ENCODE data around the gene AAMP.

AAMP gene

DNA sequence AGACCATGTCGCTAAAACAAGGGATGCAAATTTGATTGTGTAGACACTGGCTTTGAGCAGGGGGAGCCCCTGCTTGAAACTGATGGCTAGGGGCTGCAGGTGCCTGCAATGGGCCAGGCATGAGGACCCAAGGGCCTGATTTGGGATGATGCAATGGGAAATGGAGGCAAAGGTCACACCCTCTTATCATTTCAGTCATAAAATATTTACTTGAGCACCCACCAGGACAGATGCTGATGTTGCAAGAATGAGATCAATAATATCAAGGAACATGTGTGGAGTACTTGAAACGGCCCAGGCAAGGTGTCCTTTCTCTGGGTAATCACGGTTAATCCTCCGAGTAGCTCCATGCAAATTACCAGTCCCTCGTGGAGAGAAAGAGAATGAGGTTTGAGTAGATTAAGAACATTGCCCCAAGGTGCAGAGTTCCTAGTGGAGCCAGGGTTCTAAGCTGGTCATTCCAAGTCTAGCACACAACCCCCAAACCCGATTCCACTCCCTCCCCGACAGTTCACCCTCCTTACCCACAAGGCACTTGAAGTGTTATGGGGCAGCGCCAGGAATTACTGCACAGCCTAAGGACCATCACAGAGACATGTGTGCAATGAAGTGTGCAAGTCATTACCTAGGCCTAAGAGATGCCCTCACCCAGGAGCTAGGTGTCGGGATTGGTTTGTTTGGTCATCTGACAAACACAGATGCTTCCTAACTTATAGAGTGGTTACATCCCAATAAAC lies 36.4 kb upstream of the AAMP start:
- H2BK15ac ChIP-seq (ENCODE audit: low read depth, poor library complexity, severe bottlenecking): no peak overlapping the region
- H4K91ac ChIP-seq (ENCODE audit: low read length): peak overlapping the region; percentile 18
- H3K9ac ChIP-seq (ENCODE audit: low read length): no peak overlapping the region
- no peak overlapping the region for H3K4me3 ChIP-seq (ENCODE audit: insufficient read depth in 1 of 2, low read depth in 1 of 2, low read length in 2 of 2)
- H3K27me3 ChIP-seq (ENCODE audit: control insufficient read depth in 1 of 2, insufficient read depth in 1 of 2, low read length in 2 of 2): peaks cover 5 to 22% of the 10 kb centered on the region in 2 experiments
- H3K4ac ChIP-seq (ENCODE audit: low read depth in 1 of 2, low read length in 2 of 2): no peak overlapping the region
- no peak overlapping the region for H3K23ac ChIP-seq (ENCODE audit: low read length in 2 of 2)
- H3K4me2 ChIP-seq (ENCODE audit: low read length, poor library complexity, severe bottlenecking): no peak overlapping the region
- H2AFZ ChIP-seq (ENCODE audit: low read depth, low read length): no peak overlapping the region
- no peak overlapping the region for H3K14ac ChIP-seq (ENCODE audit: low read length in 2 of 2)
- H3K27ac ChIP-seq (ENCODE audit: low read length, poor library complexity, severe bottlenecking): no peak overlapping the region
- no peak overlapping the region for H2BK120ac ChIP-seq (ENCODE audit: low read depth, low read length)
- 87% methylated on average over 5 of the region's 9 CpGs for whole genome bisulfite sequencing
- H2AK5ac ChIP-seq (ENCODE audit: low read length, severe bottlenecking): no peak overlapping the region
- no peak for DNase-seq
- no peak overlapping the region for H2BK12ac ChIP-seq (ENCODE audit: low read length in 2 of 2)
- no peaks in the 10 kb centered on the region for H3K36me3 ChIP-seq (ENCODE audit: control insufficient read depth in 1 of 2, insufficient read depth in 2 of 2, low read depth in 1 of 2, low read length in 2 of 2)
- no peaks in the 10 kb centered on the region for H3K79me1 ChIP-seq (replicated peaks; ENCODE audit: low read length, poor library complexity, severe bottlenecking)
- H3K18ac ChIP-seq (ENCODE audit: low read depth in 1 of 2, low read length in 2 of 2): no peak overlapping the region
- no peak overlapping the region for H4K8ac ChIP-seq (ENCODE audit: low read length)
- no peak overlapping the region for H2BK5ac ChIP-seq (ENCODE audit: low read depth, low read length, poor library complexity, severe bottlenecking)
- peaks cover 1% of the 10 kb centered on the region for H3K4me1 ChIP-seq (ENCODE audit: control insufficient read depth, insufficient read depth, low read depth, low read length)
- no peaks in the 10 kb centered on the region for H3K9me3 ChIP-seq (ENCODE audit: control insufficient read depth, low read length)

DNA sequence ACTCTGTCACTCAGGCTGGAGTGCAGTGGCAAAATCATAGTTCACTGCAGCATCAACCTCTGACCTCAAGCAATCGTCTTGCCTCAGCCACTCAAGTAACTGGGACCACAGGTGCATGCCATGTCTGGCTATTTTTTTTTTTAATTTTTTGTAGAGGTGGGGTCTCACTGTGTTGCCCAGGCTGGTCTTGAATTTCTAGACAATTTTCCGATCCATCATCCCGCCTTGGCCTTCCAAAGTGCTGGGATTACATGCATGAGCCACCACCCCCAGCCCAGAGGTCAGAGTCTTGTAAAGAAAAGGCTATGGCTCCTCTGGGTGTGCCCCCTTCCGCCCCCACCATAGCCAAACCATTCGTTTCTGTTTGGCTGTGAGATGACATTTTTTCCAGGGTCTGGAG lies 35.4 kb upstream of the AAMP start:
- H2BK15ac ChIP-seq (ENCODE audit: low read depth, poor library complexity, severe bottlenecking): no peak overlapping the region
- H3K79me1 ChIP-seq (replicated peaks; ENCODE audit: low read length, poor library complexity, severe bottlenecking): no peaks in the 10 kb centered on the region
- H2AK5ac ChIP-seq (ENCODE audit: low read length, severe bottlenecking): no peak overlapping the region
- H3K4me3 ChIP-seq (ENCODE audit: insufficient read depth in 1 of 2, low read depth in 1 of 2, low read length in 2 of 2): no peak overlapping the region
- H2AFZ ChIP-seq (ENCODE audit: low read depth, low read length): no peak overlapping the region
- H4K91ac ChIP-seq (ENCODE audit: low read length): no peak overlapping the region
- H3K36me3 ChIP-seq (ENCODE audit: control insufficient read depth in 1 of 2, insufficient read depth in 2 of 2, low read depth in 1 of 2, low read length in 2 of 2): no peaks in the 10 kb centered on the region
- no peak overlapping the region for H4K8ac ChIP-seq (ENCODE audit: low read length)
- 91% methylated on average over 5 of the region's 5 CpGs for WGBS
- no peak overlapping the region for H3K27ac ChIP-seq (ENCODE audit: low read length, poor library complexity, severe bottlenecking)
- DNase-seq: no peak
- H3K9me3 ChIP-seq (ENCODE audit: control insufficient read depth, low read length): no peaks in the 10 kb centered on the region
- no peak overlapping the region for H3K14ac ChIP-seq (ENCODE audit: low read length in 2 of 2)
- H3K4me1 ChIP-seq (ENCODE audit: control insufficient read depth, insufficient read depth, low read depth, low read length): peaks cover 1% of the 10 kb centered on the region
- H3K4me2 ChIP-seq (ENCODE audit: low read length, poor library complexity, severe bottlenecking): no peak overlapping the region
- H3K4ac ChIP-seq (ENCODE audit: low read depth in 1 of 2, low read length in 2 of 2): no peak overlapping the region
- no peak overlapping the region for H3K18ac ChIP-seq (ENCODE audit: low read depth in 1 of 2, low read length in 2 of 2)
- no peak overlapping the region for H3K23ac ChIP-seq (ENCODE audit: low read length in 2 of 2)
- peaks cover 5 to 22% of the 10 kb centered on the region in 2 experiments for H3K27me3 ChIP-seq (ENCODE audit: control insufficient read depth in 1 of 2, insufficient read depth in 1 of 2, low read length in 2 of 2)
- H2BK12ac ChIP-seq (ENCODE audit: low read length in 2 of 2): no peak overlapping the region
- no peak overlapping the region for H2BK120ac ChIP-seq (ENCODE audit: low read depth, low read length)
- no peak overlapping the region for H3K9ac ChIP-seq (ENCODE audit: low read length)
- no peak overlapping the region for H2BK5ac ChIP-seq (ENCODE audit: low read depth, low read length, poor library complexity, severe bottlenecking)

- no peaks in the 10 kb centered on the region for H3K36me3 ChIP-seq (ENCODE audit: control insufficient read depth in 1 of 2, insufficient read depth in 2 of 2, low read depth in 1 of 2, low read length in 2 of 2)
- no peak overlapping the region for H3K27ac ChIP-seq (ENCODE audit: low read length, poor library complexity, severe bottlenecking)
- DNase-seq: peak; percentile 83
- peak overlapping the region; percentile 36 for H3K9ac ChIP-seq (ENCODE audit: low read length)
- H3K23ac ChIP-seq (ENCODE audit: low read length in 2 of 2): no peak overlapping the region
- H3K79me1 ChIP-seq (replicated peaks; ENCODE audit: low read length, poor library complexity, severe bottlenecking): no peaks in the 10 kb centered on the region
- peaks cover 4% of the 10 kb centered on the region for H3K4me1 ChIP-seq (ENCODE audit: control insufficient read depth, insufficient read depth, low read depth, low read length)
- H3K9me3 ChIP-seq (ENCODE audit: control insufficient read depth, low read length): no peaks in the 10 kb centered on the region
- peaks cover 0 to 9% of the 10 kb centered on the region in 2 experiments for H3K27me3 ChIP-seq (ENCODE audit: control insufficient read depth in 1 of 2, insufficient read depth in 1 of 2, low read length in 2 of 2)
- peak overlapping the region; percentile 36 for H4K8ac ChIP-seq (ENCODE audit: low read length)
- H3K4ac ChIP-seq (ENCODE audit: low read depth in 1 of 2, low read length in 2 of 2): no peak overlapping the region
- H2BK5ac ChIP-seq (ENCODE audit: low read depth, low read length, poor library complexity, severe bottlenecking): no peak overlapping the region
- H4K91ac ChIP-seq (ENCODE audit: low read length): no peak overlapping the region
- H3K4me3 ChIP-seq (ENCODE audit: insufficient read depth in 1 of 2, low read depth in 1 of 2, low read length in 2 of 2): no peak overlapping the region
- no peak overlapping the region for H3K14ac ChIP-seq (ENCODE audit: low read length in 2 of 2)
- H2BK12ac ChIP-seq (ENCODE audit: low read length in 2 of 2): peak overlapping the region in 1 of 2 experiments; percentile 29
- H2BK120ac ChIP-seq (ENCODE audit: low read depth, low read length): no peak overlapping the region
- no peak overlapping the region for H2BK15ac ChIP-seq (ENCODE audit: low read depth, poor library complexity, severe bottlenecking)
- no peak overlapping the region for H2AFZ ChIP-seq (ENCODE audit: low read depth, low read length)
- H3K18ac ChIP-seq (ENCODE audit: low read depth in 1 of 2, low read length in 2 of 2): no peak overlapping the region
- H3K4me2 ChIP-seq (ENCODE audit: low read length, poor library complexity, severe bottlenecking): peak overlapping the region; percentile 8
- 9% methylated on average over 7 of the region's 9 CpGs for WGBS
- H2AK5ac ChIP-seq (ENCODE audit: low read length, severe bottlenecking): peak overlapping the region; percentile 26
Observed at GRCh38 chr2:218301176-218301819, 31.4 kb upstream of the AAMP start.

DNA sequence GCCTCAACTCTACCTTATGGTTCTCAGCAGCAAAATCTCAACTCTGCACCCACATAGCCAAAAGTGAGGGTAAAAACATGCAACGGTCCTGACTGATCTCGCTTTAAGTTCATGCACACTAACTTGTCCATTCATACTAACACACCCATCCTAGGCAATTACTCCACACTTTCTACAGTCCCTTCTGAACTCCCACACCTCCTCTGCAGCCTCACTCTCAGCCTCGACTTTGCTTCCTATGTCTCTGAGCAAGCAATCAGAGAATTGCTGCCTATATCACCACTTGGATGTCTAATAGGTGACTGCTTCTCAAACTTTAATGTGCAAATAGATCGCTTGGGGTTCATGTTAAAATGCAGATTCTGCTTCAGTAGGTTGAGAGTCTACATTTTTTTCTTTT lies 30.2 kb upstream of the AAMP start:
- no peak overlapping the region for H3K18ac ChIP-seq (ENCODE audit: low read depth in 1 of 2, low read length in 2 of 2)
- H2BK5ac ChIP-seq (ENCODE audit: low read depth, low read length, poor library complexity, severe bottlenecking): no peak overlapping the region
- H3K9ac ChIP-seq (ENCODE audit: low read length): no peak overlapping the region
- H3K27me3 ChIP-seq (ENCODE audit: control insufficient read depth in 1 of 2, insufficient read depth in 1 of 2, low read length in 2 of 2): peaks cover 0 to 2% of the 10 kb centered on the region in 2 experiments
- no peak overlapping the region for H3K14ac ChIP-seq (ENCODE audit: low read length in 2 of 2)
- H3K9me3 ChIP-seq (ENCODE audit: control insufficient read depth, low read length): no peaks in the 10 kb centered on the region
- H3K4me1 ChIP-seq (ENCODE audit: control insufficient read depth, insufficient read depth, low read depth, low read length): peaks cover 4% of the 10 kb centered on the region
- WGBS: 88% methylated on average over 4 of the region's 4 CpGs
- no peak overlapping the region for H3K4me3 ChIP-seq (ENCODE audit: insufficient read depth in 1 of 2, low read depth in 1 of 2, low read length in 2 of 2)
- no peak overlapping the region for H2BK15ac ChIP-seq (ENCODE audit: low read depth, poor library complexity, severe bottlenecking)
- DNase-seq: no peak
- H2BK12ac ChIP-seq (ENCODE audit: low read length in 2 of 2): no peak overlapping the region
- H4K8ac ChIP-seq (ENCODE audit: low read length): no peak overlapping the region
- H3K23ac ChIP-seq (ENCODE audit: low read length in 2 of 2): no peak overlapping the region
- no peaks in the 10 kb centered on the region for H3K36me3 ChIP-seq (ENCODE audit: control insufficient read depth in 1 of 2, insufficient read depth in 2 of 2, low read depth in 1 of 2, low read length in 2 of 2)
- no peak overlapping the region for H3K27ac ChIP-seq (ENCODE audit: low read length, poor library complexity, severe bottlenecking)
- no peaks in the 10 kb centered on the region for H3K79me1 ChIP-seq (replicated peaks; ENCODE audit: low read length, poor library complexity, severe bottlenecking)
- no peak overlapping the region for H3K4ac ChIP-seq (ENCODE audit: low read depth in 1 of 2, low read length in 2 of 2)
- H4K91ac ChIP-seq (ENCODE audit: low read length): no peak overlapping the region
- H3K4me2 ChIP-seq (ENCODE audit: low read length, poor library complexity, severe bottlenecking): no peak overlapping the region
- H2BK120ac ChIP-seq (ENCODE audit: low read depth, low read length): no peak overlapping the region
- no peak overlapping the region for H2AK5ac ChIP-seq (ENCODE audit: low read length, severe bottlenecking)
- H2AFZ ChIP-seq (ENCODE audit: low read depth, low read length): no peak overlapping the region
